RKO (cell line): ENCODE results near the gene DNASE2.
"Not testable (repeated sequence)": the region's sequence is repeated elsewhere in the genome, so short reads cannot be mapped to it uniquely, and the experiment has no call there.

Experiments
- DNase-seq: peaks from one replicate; pipeline ENCODE4 v3.0.0-alpha.2; 2016; ENCODE audit warnings: low spot score

DNASE2 gene, protein sequence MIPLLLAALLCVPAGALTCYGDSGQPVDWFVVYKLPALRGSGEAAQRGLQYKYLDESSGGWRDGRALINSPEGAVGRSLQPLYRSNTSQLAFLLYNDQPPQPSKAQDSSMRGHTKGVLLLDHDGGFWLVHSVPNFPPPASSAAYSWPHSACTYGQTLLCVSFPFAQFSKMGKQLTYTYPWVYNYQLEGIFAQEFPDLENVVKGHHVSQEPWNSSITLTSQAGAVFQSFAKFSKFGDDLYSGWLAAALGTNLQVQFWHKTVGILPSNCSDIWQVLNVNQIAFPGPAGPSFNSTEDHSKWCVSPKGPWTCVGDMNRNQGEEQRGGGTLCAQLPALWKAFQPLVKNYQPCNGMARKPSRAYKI

DNA sequence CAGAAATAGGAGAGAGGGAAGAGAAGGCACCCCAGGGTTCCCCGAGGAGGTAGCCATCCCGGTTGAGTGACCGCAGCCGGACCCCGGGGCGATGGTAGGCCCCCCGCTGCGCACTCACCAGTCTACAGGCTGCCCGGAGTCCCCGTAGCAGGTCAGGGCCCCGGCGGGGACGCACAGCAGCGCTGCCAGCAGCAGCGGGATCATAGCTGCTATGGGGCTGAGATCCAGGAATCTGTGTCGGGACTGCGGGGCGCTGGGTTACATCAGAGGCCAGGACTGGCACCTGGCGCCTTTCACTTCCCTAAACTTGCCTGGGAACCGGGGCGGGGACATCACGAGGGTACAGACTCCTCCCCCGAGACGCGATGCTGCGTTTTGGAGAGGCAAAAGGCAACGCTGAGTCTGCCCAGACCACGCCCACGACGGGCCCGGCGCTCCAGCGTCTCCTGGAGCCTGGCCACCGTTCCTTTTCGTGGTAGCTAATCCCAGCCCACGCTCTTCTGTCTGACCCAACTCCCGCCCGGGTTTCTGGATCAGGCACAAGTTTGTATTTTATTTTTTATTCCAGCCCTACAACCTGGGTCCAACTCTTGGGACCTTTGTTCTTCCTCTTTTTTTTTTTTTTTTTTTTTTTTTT lies at the start of gene DNASE2:
Gene DNASE2 (minus strand): TSS at position 278 of the 637 bp plus-strand sequence. CDS start 74 bp downstream, at position 204.
- peak; percentile 97 for DNase-seq

DNA sequence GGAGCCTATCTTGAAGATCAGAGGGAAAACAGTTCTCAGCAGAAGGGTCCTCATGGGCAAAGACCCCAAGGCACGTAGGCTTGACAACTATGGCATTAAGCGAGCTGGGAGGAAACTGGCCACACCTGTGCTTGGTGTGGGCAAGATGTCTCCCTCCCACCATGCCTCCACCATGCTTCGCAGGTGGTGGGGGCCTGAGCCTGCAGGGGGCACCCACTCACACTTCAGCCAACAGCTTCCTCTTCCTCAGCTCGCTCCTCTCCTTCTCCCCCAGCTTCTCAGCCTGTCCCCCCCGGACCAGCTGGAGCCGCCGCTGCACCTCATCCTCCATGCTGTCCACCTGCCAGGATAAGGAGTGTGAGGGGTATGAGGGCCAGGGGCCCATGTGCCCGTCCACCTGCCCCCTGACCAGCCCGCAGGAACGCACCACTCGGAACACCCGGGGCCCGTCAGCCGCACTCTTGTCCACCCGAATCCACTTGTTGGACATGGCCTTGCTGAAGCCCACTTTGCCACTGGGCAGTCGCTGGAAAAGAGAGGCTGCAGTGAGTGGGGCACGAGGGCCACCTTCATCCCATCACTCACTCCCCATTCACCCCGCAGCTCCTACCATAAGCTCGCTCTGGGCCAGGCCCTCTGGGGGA lies 48.9 kb upstream of the DNASE2 start:
- no peak for DNase-seq

DNA sequence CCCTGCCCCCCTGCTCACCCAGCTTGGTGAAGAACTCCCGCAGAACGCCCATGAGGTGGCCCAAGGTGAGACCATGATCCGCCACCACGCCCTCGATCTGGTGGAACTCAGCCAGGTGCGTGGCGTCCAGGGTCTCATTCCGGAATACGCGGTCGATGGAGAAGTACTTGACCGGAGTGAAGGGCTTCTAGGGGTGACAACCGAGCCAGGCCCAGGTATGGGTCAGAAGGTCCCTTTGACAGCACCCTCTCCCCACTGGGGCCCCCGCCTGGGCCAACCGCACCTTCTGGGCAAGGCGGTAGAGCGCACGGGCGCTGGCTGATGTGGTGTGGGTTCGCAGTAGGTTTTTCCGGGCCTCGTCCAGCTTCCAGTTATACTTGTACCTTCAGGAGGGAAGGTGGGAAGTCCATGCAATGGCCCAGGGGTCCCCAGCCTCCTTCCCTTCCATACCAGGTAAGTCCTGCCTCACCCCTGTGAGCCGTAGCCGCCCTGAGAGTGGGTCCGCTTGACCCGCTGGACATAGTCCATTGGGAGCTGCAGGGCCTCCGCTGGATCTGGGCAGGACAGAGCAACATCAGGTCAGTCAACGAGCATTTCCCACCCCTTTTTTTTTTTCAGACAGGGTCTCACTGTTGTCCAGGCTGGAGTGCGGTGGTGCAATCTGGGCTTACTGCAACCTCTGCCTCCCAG lies 43.5 kb upstream of the DNASE2 start:
- no peak for DNase-seq

DNA sequence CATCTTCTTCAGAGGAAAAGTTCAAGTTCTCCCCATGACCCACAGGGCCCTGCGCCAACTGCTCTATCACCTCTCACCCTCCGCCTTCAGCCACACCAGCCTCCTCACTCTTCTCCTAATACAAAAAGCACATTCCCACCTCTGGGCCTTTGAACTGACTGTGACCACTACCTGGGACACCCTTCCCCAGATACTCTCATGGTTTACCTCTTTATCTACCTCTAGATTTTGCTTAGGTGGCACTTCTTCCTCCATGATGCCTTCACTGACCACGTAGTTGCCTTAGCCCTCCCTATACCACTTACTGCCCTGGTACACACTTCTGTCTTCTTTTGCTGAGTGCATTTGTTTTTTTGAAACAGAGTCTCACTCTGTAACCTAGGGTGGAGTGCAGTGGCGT lies 41.7 kb upstream of the DNASE2 start:
- no peak for DNase-seq

DNA sequence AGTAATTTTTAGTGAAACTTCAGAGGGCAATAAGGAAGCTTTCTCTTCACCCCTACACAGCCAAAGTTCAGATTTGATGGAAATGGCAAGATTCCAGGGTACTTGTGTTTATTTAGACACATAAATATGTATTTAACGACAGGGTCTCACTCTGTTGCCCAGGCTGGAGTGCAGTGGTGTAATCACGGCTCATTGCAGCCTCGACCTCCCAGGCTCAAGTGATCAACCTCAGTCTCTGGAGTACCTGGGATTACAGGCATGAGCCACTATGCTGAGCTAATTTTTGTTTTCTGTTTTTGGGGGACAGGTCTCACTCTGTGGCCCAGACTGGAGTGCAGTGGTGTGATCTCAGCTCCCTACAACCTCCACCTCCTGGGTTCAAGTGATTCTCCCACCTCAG lies 39.8 kb upstream of the DNASE2 start:
- DNase-seq = no peak

DNA sequence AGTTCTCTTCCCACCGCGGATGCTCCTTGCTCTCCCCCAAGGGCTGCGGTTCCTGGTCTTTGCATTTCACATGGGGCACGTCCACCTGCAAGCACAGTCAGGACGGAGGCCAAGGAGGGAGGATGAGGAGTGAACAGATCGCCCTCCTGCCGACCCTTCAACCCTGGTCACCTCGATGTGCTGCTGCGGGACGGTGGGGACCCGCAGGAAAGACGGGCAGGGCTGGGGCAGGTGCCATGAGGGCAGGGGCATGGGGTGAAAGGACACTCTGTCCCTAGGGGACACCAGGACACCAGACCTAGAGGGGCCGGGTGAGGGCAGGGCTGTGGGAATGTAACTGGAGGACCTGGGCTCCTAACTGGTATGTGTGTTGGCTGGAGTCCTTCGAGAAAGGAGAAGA lies 37.0 kb upstream of the DNASE2 start:
- no peak for DNase-seq

DNA sequence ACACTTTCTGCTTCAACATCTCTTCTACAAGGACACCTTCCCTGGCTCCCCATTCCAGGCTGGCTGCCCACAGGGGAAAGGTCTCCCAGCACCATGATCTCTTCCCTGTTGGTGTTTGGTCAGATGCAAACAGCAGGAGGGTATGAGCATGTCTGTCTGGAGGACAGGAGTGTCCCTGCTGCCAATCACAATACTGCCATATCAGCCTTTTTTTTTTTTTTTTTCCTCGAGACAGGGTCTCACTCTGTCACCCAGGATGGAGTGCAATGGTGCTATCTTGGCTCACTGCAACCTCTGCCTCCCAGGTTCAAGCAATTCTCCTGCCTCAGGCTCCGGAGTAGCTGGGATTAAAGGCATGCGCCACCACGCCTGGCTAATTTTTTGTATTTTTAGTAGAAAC lies 34.6 kb upstream of the DNASE2 start:
- not testable (repeated sequence) for DNase-seq

DNA sequence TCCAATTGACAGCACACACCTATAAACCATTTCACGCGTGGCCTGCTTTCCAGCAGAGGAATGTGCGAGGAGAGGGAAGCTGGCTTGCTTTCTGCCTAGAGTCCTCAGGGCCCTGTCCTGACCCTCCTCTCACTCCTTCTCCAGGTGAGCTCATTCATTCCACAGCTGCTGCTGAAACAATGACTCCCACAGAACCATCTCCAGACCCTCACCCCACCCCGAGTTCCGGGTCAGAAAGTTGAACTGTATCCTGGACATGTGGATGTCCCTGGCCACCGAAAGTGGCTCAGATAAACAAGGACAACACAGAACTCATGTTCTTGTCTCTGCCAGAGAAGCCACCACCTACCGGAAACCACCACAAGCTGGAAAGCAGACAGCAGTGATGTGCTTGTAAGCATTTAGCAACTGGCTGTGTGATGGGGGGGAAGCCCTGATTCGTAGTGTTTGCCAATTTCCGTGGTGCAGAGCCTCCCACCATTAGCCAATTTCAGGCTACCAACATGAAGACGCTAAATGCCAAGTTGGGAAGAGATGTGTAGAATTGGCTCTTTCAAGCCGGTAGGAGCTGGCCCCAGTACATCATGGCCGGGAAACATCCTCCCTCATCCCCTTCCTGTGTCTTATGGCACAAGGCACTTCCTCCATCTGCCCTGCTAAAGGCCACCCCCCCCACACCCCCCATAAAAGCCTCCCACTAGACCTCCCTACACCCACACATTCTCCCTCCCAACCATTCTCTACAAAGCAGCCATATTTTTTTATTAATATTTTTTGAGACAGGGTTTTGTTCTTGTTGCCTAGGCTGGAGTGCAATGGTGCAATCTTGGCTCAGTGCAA lies 32.8 kb upstream of the DNASE2 start:
- DNase-seq = no peak

DNA sequence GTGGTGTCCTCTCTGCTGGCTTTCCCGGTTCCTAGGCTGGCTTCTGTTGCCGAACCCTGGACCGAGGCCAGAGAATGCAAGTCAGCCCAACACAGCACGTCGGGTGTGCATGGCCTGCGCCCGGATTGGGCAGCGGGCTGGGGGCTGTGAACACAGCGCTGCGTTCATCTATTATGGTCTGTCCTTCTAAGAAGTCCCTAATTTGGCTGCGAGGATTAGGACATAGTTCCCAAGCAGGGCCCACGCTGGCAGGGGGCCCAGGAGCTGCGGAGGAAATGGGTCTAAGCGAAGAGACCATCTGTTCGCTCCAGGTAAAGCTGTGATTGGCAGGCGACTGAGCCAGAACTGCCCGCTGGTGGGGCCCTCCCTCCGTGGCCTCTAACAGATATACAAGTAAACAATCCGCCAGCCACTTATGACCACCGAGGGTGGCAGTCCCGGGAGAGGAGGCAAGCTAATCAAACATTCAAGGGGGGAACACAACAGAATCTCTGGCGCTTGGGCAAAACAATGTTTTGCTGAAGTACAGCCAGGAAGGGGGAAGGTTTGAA lies 31.8 kb upstream of the DNASE2 start:
- DNase-seq = no peak

DNA sequence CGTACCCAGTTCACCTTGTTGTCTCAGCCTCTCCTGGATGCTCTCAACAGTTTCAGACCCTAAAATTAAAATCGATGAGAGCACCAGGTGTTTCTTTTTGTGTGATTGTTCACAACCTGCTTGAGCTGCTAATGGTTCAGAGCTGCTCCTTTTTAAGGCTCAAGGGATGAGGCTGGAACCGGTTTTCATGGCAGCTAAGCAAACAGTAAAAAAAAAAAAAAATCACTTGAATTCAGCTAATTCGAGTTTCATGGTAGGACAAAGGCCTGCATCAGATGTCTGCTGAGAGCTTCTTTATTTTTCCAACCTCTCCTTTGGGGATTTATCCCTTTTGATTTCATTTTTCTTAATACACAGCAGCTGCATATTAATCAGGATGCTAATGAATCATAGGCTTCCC lies 31.3 kb upstream of the DNASE2 start:
- DNase-seq = no peak

DNA sequence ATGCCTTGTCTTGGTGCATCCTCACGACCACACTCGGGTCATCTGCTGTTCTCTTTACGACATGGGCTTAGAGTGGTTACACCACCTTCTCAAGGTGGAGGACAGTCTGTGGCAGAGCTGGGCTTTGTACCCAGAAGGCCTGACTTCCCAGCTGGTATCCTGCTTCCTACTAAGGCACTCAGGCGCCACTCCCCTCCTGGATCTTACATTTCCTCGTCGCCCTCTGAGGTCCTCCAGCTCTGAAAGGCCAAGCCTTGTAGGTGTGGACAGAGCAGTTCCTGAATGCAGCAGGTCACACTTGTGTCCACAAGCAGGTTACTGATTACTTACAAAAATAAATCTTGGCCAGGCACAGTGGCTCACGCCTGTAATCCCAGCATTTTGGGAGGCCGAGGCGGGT lies 25.9 kb upstream of the DNASE2 start:
- no peak for DNase-seq

DNA sequence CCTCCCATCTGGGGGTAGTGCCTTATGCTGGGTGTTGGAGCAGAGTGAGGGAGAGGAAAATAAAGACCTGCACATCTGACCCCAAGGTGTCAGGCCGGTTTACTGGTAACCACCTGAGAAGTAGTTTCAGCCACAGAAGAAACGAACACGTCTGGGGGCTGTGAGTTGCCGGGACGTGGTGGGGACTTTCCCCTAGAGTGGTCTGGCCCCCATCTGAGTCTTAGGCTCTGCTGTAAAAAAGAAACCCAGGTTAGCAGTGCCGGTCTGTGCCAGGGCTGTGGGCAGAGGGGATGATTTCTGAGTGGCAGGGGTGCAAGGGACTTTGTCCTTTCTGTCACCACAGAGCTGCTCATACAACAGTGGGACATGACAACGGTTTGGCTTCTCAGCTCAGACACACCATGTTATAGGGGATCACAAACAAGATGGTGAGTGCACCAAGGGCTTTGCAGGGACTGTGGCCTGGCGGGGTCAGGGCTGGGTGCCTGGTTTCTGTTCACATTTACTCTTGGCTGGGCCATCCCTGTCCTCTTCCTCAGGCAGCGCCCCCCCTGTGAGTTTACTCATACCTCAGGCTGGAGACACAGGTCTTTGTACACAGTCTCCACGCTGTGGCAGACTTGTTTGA lies 18.8 kb upstream of the DNASE2 start:
- DNase-seq = no peak

DNA sequence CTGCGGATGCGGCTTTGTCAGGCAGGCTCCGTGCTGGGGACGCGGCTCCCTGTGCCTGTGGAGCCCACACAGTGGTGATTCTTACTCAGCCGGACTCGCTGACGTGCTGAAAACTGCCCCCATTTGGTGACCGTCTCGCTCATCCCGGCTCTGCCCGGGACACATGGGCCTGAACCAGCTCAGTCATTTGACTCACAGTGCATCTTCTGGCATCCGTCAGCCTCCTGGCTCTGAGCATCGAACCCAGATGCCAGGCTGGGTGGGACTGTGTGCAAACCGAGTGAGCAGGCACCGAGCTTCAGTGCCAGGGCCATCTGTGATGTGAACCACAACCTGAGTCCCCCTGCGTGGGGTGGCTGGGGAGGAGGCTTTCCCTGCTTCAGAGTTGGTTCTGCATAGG lies 15.2 kb upstream of the DNASE2 start:
- DNase-seq = no peak

DNA sequence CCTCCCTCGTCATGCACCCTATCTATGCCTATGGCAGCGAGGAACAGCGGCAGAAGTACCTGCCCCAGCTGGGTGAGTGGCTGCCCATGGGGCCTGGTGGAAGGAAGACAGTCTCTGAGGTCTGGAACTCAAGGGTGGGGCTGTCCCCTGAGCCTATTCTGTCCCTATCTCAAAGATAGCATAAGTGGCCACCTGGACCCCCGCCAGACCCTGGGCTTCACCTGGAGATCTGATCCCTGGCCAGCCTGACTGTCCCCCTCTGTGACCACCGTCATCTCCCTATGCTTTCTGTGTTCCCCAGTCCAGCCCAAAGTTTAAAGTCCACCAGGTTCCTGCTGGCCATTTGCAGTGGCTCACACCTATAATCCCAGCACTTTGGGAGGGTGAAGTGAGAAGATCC lies 12.3 kb upstream of the DNASE2 start:
- no peak for DNase-seq

DNA sequence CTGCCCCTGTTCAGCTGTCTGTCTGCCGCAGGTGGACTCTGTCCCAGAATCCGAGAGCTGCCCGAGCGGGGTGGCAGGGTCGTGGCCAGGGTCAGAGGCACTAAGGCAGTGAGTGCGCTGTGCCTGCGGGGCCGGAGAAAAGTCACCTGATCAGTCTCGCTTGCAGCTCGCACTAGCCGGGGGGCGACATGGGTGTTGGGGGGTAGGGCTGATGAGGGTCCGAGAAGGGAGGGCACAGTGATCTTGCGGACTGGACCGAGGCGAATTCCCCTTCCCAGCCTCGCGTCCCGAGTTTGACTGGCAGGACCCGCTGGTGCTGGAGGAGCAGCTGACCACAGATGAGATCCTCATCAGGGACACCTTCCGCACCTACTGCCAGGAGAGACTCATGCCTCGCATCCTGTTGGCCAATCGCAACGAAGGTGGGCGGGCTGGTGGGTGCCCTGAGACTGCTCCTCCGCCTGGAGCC lies 10.3 kb upstream of the DNASE2 start:
- peak; percentile 33 for DNase-seq

DNA sequence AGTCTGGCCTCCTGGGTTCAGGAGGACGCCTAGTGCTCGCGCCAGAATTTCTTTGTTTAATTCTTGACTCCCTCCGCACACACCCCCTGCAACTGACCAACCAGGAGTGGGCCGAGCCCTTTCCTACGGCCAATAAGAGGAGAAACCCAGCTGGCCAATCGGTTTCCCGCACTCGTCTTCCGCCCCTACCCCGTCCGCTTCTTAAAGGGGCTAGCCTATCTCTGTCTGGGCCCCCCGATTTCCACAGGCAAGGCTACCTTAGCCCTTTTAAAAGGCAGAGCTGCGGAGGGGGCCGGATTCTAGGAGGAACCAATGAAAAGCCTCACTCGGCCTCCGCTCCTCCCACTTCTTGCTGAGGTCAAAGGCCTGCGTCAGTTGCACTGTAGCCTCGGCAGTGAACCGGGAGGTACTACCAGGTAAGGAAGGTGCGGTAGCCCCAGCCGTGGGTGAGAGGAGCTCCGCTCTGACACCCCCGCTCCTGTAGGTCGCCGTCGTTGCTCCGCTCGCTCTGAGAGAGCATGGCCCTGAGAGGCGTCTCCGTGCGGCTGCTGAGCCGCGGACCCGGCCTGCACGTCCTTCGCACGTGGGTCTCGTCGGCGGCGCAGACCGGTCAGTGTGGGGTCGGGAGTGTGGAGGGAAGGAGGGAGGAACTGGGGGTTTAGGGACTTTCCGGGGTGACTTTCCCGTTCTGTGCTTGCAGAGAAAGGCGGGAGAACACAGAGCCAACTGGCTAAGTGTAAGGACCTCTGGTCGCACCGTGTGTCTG lies 9.7 kb upstream of the DNASE2 start, which contains the start of gene GCDH:
Gene GCDH (plus strand): TSS at position 374 of the 766 bp plus-strand sequence. CDS start 145 bp downstream, at position 519.
- peak; percentile 99 for DNase-seq

DNA sequence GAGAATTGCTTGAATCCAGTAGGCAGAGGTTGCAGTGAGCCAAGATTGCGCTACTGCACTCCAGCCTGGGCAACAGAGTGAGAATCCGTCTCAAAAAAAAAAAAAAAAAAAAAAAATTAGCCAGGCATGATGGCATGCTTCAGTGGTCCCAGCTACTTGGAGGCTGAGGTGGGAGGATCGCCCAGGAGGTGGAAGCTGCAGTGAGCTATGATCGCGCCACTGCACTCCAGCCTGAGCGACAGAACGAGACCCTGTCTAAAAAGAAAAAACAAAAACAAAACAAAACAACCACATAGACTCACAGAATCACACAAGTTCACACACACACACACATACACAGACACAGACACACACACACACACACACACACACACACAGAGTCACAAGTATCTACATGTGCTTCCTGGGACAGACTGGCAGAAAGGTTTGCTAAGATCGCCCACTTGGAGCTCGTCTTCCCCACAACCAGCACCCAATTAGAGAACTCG lies 9.1 kb upstream of the DNASE2 start:
- DNase-seq = not testable (repeated sequence)

DNA sequence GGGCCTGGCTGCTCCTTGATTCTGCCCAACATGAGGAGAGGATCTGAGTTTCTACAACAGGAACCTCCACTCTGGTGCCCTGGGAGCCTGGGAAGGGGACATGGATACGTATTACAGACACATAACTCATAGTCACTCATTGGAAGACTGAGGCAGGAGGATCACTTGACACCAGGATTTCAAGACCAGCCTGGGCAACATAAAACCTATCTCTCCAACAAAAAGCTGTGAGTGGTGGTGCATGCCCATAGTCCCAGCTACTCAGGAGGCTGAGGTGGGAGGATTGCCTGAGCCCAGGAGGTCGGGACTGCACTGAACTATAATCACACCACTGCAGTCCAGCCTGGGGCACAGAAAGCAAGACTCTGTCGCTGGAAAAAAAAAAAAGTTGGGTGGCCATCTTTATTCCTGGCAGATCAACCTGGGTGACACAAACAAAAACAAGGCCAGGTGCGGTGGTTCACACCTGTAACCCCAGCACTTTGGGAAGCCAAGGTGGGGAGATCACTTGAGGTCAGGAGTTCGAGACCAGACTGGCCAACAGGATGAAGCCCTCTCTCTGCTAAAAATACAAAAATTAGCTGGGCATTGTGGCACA lies 6.9 kb upstream of the DNASE2 start:
- no peak for DNase-seq
